Caki2 (cell line): ENCODE measurements around the gene KCNK16. TPM values are rescaled to one million over a fixed set of nuclear protein-coding genes. Genes with fewer than 3 reads are reported as not detected.
"Not testable (repeated sequence)": the region's sequence is repeated elsewhere in the genome, so short reads cannot be mapped to it uniquely, and the experiment has no call there.

Experiments
- DNase-seq: peaks from one replicate; pipeline ENCODE4 v3.0.0-alpha.2; 2015; ENCODE audit warnings: low read depth
- in situ Hi-C: cut with HindIII; loops from 2 replicates; pipeline ENCODE4 v1.10.0; 2016; ENCODE audit warnings: low sequenced_read_pairs, low pct_unique_long_range_greater_than_20kb, mixed read lengths
- total RNA-seq: library from RNA; depleted of rRNA; stranded (reverse); fragments of >200 nt; shearing (Covaris generic); gene quantifications from 2 replicates; pipeline ENCODE4 v1.2.3, GENCODE V29; 2014; ENCODE audit warnings: low replicate concordance

Gene KCNK16
- total RNA-seq, 1 experiment from 2014 or later: not detected

GRCh38 chr6:39294133-39294532 lies 28.4 kb downstream of the KCNK16 start:
- in situ Hi-C loops: no loop called here
- no peak for DNase-seq

GRCh38 chr6:39292637-39293036 lies 29.9 kb downstream of the KCNK16 start:
- DNase-seq: no peak
- in situ Hi-C loops: no loop called here

- DNase-seq: no peak
- in situ Hi-C loops: no loop called here
Observed at GRCh38 chr6:39289490-39289889, 33.0 kb downstream of the KCNK16 start.

GRCh38 chr6:39287601-39288000 lies 34.9 kb downstream of the KCNK16 start:
- in situ Hi-C loops: no loop called here
- DNase-seq: no peak

- DNase-seq, in situ Hi-C loops: not testable (repeated sequence)
Observed at GRCh38 chr6:39286596-39286995, 35.9 kb downstream of the KCNK16 start.

- no peak for DNase-seq
- in situ Hi-C loops: no loop called here
Observed at GRCh38 chr6:39282774-39283173, 39.7 kb downstream of the KCNK16 start.

GRCh38 chr6:39281312-39281980 lies 41.1 kb downstream of the KCNK16 start:
- no peak for DNase-seq
- in situ Hi-C loops: no loop called here

GRCh38 chr6:39280247-39280731 lies 42.2 kb downstream of the KCNK16 start:
- in situ Hi-C loops: no loop called here
- DNase-seq: peak; percentile 85

- in situ Hi-C loops: no loop called here
- DNase-seq: no peak
Observed at GRCh38 chr6:39279539-39279938, 43.0 kb downstream of the KCNK16 start.

GRCh38 chr6:39276379-39276995 lies 46.0 kb downstream of the KCNK16 start:
- in situ Hi-C loops: no loop called here
- DNase-seq: no peak

GRCh38 chr6:39274903-39275302 lies 47.6 kb downstream of the KCNK16 start:
- in situ Hi-C loops: no loop called here
- DNase-seq: no peak

- no peak for DNase-seq
- in situ Hi-C loops: no loop called here
Observed at GRCh38 chr6:39274471-39274870, 48.0 kb downstream of the KCNK16 start.

- DNase-seq: peak; percentile 62
- in situ Hi-C loops: no loop called here
Observed at GRCh38 chr6:39273406-39273821, 49.1 kb downstream of the KCNK16 start.

- in situ Hi-C loops: loop anchor here (10.0 kb wide), 1 partner anchor 95 kb away; no protein-coding TSS in a partner anchor
- DNase-seq: no peak
Observed at GRCh38 chr6:39269961-39270360, 52.5 kb downstream of the KCNK16 start.

- in situ Hi-C loops: loop anchor here (10.0 kb wide), 1 partner anchor 94 kb away; no protein-coding TSS in a partner anchor
- no peak for DNase-seq
Observed at GRCh38 chr6:39268721-39269120, 53.8 kb downstream of the KCNK16 start.

- DNase-seq: no peak
- in situ Hi-C loops: loop anchor here (10.0 kb wide), 1 partner anchor 93 kb away; no protein-coding TSS in a partner anchor
Observed at GRCh38 chr6:39268171-39268570, 54.3 kb downstream of the KCNK16 start.

GRCh38 chr6:39266782-39267355 lies 55.6 kb downstream of the KCNK16 start:
- in situ Hi-C loops: loop anchor here (10.0 kb wide), 1 partner anchor 92 kb away; no protein-coding TSS in a partner anchor
- DNase-seq: no peak

- DNase-seq: no peak
- in situ Hi-C loops: loop anchor here (10.0 kb wide), 1 partner anchor 92 kb away; no protein-coding TSS in a partner anchor
Observed at GRCh38 chr6:39266375-39266774, 56.1 kb downstream of the KCNK16 start.
